GM12892 (cell line): ENCODE results near the gene ETAA1.

Experiments
- DNase-seq: peaks from one replicate; pipeline ENCODE4 v3.0.0; 2011; ENCODE audit not compliant: insufficient read length
- FAIRE-seq: peaks from 2 replicates; lab custom pipeline; 2011; peaks lifted over from hg19 to GRCh38; lab: Jason Lieb, UNC
- POLR2A ChIP-seq: IDR thresholded peaks from 2 replicates; pipeline ENCODE4 v1.6.1; 2011; ENCODE audit warnings: low read depth, low read length, control low read depth
- POLR2AphosphoS5 ChIP-seq: IDR thresholded peaks from 2 replicates; pipeline ENCODE4 v1.6.1; 2011; ENCODE audit warnings: low read depth, low read length, control low read depth
- TAF1 ChIP-seq: IDR thresholded peaks from 2 replicates; pipeline ENCODE4 v1.6.1; 2011; ENCODE audit warnings: low read depth, mild to moderate bottlenecking, control low read depth, low read length, borderline replicate concordance

The ETAA1 gene

GRCh38 chr2:67399831-67400489 lies 2.8 kb downstream of the ETAA1 start:
- FAIRE-seq (no peak), DNase-seq (no peak)
- TF ChIP-seq TAF1: no peak
- TF ChIP-seq POLR2AphosphoS5: no peak
- TF ChIP-seq POLR2A: no peak

GRCh38 chr2:67400560-67401485 lies 3.7 kb downstream of the ETAA1 start:
- DNase-seq (no peak), FAIRE-seq (no peak)
- TF ChIP-seq POLR2AphosphoS5 (no peak), TAF1 (no peak), POLR2A (no peak)

- FAIRE-seq (no peak), DNase-seq (no peak)
- no peak for TF ChIP-seq POLR2A
Measured at GRCh38 chr2:67408346-67408745, 11.2 kb downstream of the ETAA1 start.

- no peak for DNase-seq
- no peak for FAIRE-seq
- TF ChIP-seq POLR2AphosphoS5 (no peak), POLR2A (no peak), TAF1 (no peak)
Measured at GRCh38 chr2:67412424-67412823, 15.3 kb downstream of the ETAA1 start.

- DNase-seq: no peak
- no peak for TF ChIP-seq TAF1
- TF ChIP-seq POLR2AphosphoS5: no peak
- no peak for TF ChIP-seq POLR2A
- no peak for FAIRE-seq
Measured at GRCh38 chr2:67414867-67415266, 17.7 kb downstream of the ETAA1 start.

- FAIRE-seq (no peak), DNase-seq (no peak)
- TF ChIP-seq TAF1 (no peak), POLR2AphosphoS5 (no peak), POLR2A (no peak)
Measured at GRCh38 chr2:67416136-67416535, 19.0 kb downstream of the ETAA1 start.

GRCh38 chr2:67423489-67423888 lies 26.4 kb downstream of the ETAA1 start:
- DNase-seq (no peak), FAIRE-seq (no peak)
- TF ChIP-seq POLR2A (no peak), POLR2AphosphoS5 (no peak), TAF1 (no peak)

GRCh38 chr2:67436221-67436620 lies 39.1 kb downstream of the ETAA1 start:
- no peak for FAIRE-seq
- TF ChIP-seq POLR2AphosphoS5 (no peak), POLR2A (no peak), TAF1 (no peak)
- DNase-seq: no peak

GRCh38 chr2:67437114-67437513 lies 40.0 kb downstream of the ETAA1 start:
- no peak for TF ChIP-seq TAF1
- TF ChIP-seq POLR2A: no peak
- TF ChIP-seq POLR2AphosphoS5: no peak
- FAIRE-seq (no peak), DNase-seq (no peak)

- FAIRE-seq: no peak
- TF ChIP-seq POLR2A: no peak
- no peak for TF ChIP-seq TAF1
- no peak for TF ChIP-seq POLR2AphosphoS5
- no peak for DNase-seq
Measured at GRCh38 chr2:67438337-67438736, 41.2 kb downstream of the ETAA1 start.

- DNase-seq: no peak
- FAIRE-seq: no peak
Measured at GRCh38 chr2:67445652-67446268, 48.6 kb downstream of the ETAA1 start.

More at GRCh38 chr2:67445652-67446268, 48.6 kb downstream of the ETAA1 start:
- TF ChIP-seq TAF1 (no peak), POLR2AphosphoS5 (no peak), POLR2A (no peak)
